Measurements from ENCODE around the gene DCAF12. TPM values are rescaled to one million over a fixed set of nuclear protein-coding genes. Genes with fewer than 3 reads are reported as not detected.

DCAF12 gene
- total RNA-seq, 1 experiment from 2014 or later, result 40.2 TPM

GRCh38 chr9:34047864-34048726, 78.4 kb downstream of the DCAF12 start:
- POLR2A ChIA-PET, result interaction anchor here (0.6 to 1.7 kb wide), 8 partner anchors 16 to 131 kb away, joined by 3 to 6 read pairs (median 4); partner anchors contain the start of gene UBAP1
- Histone ChIP-seq H3K4me3 (replicated peaks in 1 of 2; ENCODE audit: low read depth in 1 of 2, low read length in 2 of 2) (peak overlapping the region; percentile 88 to 93), H3K9me3 (ENCODE audit: control insufficient read depth in 1 of 2, insufficient read depth in 1 of 2, low read depth in 1 of 2, low read length in 2 of 2) (no peaks in the 10 kb centered on the region), H3K9ac (ENCODE audit: low read length) (peak overlapping the region; percentile 97), H3K4me1 (ENCODE audit: control insufficient read depth in 1 of 2, insufficient read depth in 2 of 2, low read length in 2 of 2) (peaks cover 15 to 28% of the 10 kb centered on the region in 2 experiments), H3K9me2 (ENCODE audit: insufficient read depth) (no peaks in the 10 kb centered on the region), H3K79me2 (ENCODE audit: insufficient read depth, low read length) (peaks cover 55% of the 10 kb centered on the region), H3K36me3 (ENCODE audit: control insufficient read depth in 1 of 2, insufficient read depth in 2 of 2, low read length in 2 of 2) (peaks cover 0 to 2% of the 10 kb centered on the region in 2 experiments; a peak in 1 of 4 replicates), H2AFZ (ENCODE audit: low read depth, low read length, poor library complexity, severe bottlenecking) (no peak overlapping the region), H3K27me3 (ENCODE audit: insufficient read depth, low read length) (no peaks in the 10 kb centered on the region), H3K27ac (ENCODE audit: low read depth, low read length) (peak overlapping the region; percentile 81), H4K20me1 (ENCODE audit: insufficient read depth) (no peaks in the 10 kb centered on the region), H3K4me2 (ENCODE audit: low read length) (peak overlapping the region; percentile 87)
- RAD21 ChIA-PET (ENCODE audit: low non-redundant PET in 1 of 2, low total read pairs in 2 of 2, uncharacterized antibody in 2 of 2, unreplicated experiment in 2 of 2), result no interaction called here
- CTCF ChIA-PET, result interaction anchor here (0.8 kb wide), 1 partner anchor 26 kb away, joined by 5 read pairs; no protein-coding TSS in a partner anchor
- ATAC-seq, result peak; percentile 38
- intact Hi-C loops (cut with micrococcal nuclease), result loop anchor here (10.0 kb wide), 1 partner anchor 407 kb away; the partner anchor contains the start of genes DNAI1 and FAM219A
- TF ChIP-seq ZFX (IDR thresholded peaks at IDR 0.05) (no peak), RAD21 (IDR thresholded peaks at IDR 0.05; ENCODE audit: low read depth) (no peak), FOSL1 (IDR thresholded peaks at IDR 0.05; ENCODE audit: low read depth) (no peak), TCF7L2 (IDR thresholded peaks at IDR 0.05; ENCODE audit: borderline replicate concordance, extremely low read depth, insufficient read depth, insufficient read length) (no peak), YY1 (IDR thresholded peaks at IDR 0.05; ENCODE audit: extremely low read depth, insufficient replicate concordance, low read depth, low read length) (no peak), ELF1 (IDR thresholded peaks at IDR 0.05; ENCODE audit: borderline replicate concordance, low read depth) (no peak), POLR2AphosphoS5 (IDR thresholded peaks at IDR 0.05; ENCODE audit: low read depth, low read length) (no peak), EZH2phosphoT487 (IDR thresholded peaks at IDR 0.05; ENCODE audit: borderline replicate concordance) (no peak), CEBPB (IDR thresholded peaks at IDR 0.05; ENCODE audit: low read depth) (no peak), ZNF274 (IDR thresholded peaks at IDR 0.05; ENCODE audit: low read depth, low read length) (no peak), REST (IDR thresholded peaks at IDR 0.05; ENCODE audit: low read depth) (no peak)
- TF ChIP-seq, protein P1, sequence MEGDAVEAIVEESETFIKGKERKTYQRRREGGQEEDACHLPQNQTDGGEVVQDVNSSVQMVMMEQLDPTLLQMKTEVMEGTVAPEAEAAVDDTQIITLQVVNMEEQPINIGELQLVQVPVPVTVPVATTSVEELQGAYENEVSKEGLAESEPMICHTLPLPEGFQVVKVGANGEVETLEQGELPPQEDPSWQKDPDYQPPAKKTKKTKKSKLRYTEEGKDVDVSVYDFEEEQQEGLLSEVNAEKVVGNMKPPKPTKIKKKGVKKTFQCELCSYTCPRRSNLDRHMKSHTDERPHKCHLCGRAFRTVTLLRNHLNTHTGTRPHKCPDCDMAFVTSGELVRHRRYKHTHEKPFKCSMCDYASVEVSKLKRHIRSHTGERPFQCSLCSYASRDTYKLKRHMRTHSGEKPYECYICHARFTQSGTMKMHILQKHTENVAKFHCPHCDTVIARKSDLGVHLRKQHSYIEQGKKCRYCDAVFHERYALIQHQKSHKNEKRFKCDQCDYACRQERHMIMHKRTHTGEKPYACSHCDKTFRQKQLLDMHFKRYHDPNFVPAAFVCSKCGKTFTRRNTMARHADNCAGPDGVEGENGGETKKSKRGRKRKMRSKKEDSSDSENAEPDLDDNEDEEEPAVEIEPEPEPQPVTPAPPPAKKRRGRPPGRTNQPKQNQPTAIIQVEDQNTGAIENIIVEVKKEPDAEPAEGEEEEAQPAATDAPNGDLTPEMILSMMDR (IDR thresholded peaks at IDR 0.05 in 2 of 3, conservative IDR thresholded peaks at IDR 0.05 in 1 of 3; ENCODE audit: borderline replicate concordance in 1 of 3, insufficient read depth in 1 of 3, low read depth in 2 of 3, low read length in 2 of 3), result no peak
- TF ChIP-seq, protein P2, sequence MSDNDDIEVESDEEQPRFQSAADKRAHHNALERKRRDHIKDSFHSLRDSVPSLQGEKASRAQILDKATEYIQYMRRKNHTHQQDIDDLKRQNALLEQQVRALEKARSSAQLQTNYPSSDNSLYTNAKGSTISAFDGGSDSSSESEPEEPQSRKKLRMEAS (IDR thresholded peaks at IDR 0.05), result no peak
- DNase-seq (ENCODE audit: low read depth, low spot score), result peak; percentile 6
- BruUV-seq (replicated peaks), result no TSS peak
